WI38 (cell line): ENCODE results near the gene ATPAF2.

Source experiments
- H3K4me3 ChIP-seq: 2 replicates; pipeline ENCODE4 v1.5.1; 2011; ENCODE audit warnings: low read depth, mild to moderate bottlenecking, control low read depth, low read length
- CTCF ChIP-seq: IDR thresholded peaks from 2 replicates; pipeline ENCODE4 v1.5.1; 2012; ENCODE audit warnings: low read depth, mild to moderate bottlenecking, control low read depth, low read length

ATPAF2 gene

GRCh38 chr17:17994271-17995069 is 44.5 kb downstream of the ATPAF2 start:
- H3K4me3 ChIP-seq = no peak overlapping the region
- TF ChIP-seq CTCF = no peak; the same call in 1 of the 2 replicates

- no peak overlapping the region for H3K4me3 ChIP-seq
- no peak for TF ChIP-seq CTCF
Observed at GRCh38 chr17:17993852-17994251, 45.1 kb downstream of the ATPAF2 start.

- no peak for TF ChIP-seq CTCF
- no peak overlapping the region for H3K4me3 ChIP-seq
Observed at GRCh38 chr17:17993366-17993765, 45.6 kb downstream of the ATPAF2 start.

GRCh38 chr17:17990282-17990681 is 48.7 kb downstream of the ATPAF2 start:
- no peak for TF ChIP-seq CTCF

GRCh38 chr17:17989618-17990017 is 49.4 kb downstream of the ATPAF2 start:
- TF ChIP-seq CTCF = no peak
- H3K4me3 ChIP-seq = no peak overlapping the region

More at GRCh38 chr17:17990282-17990681, 48.7 kb downstream of the ATPAF2 start:
- H3K4me3 ChIP-seq = no peak overlapping the region

- no peak for TF ChIP-seq CTCF
- no peak overlapping the region for H3K4me3 ChIP-seq
Observed at GRCh38 chr17:17989081-17989480, 49.9 kb downstream of the ATPAF2 start.

- no peak for TF ChIP-seq CTCF
- H3K4me3 ChIP-seq = no peak overlapping the region
Observed at GRCh38 chr17:17988427-17988945, 50.5 kb downstream of the ATPAF2 start.
